HL-60/S4 treated with retinoic acid at 250 ng/mL for 4 days and 3 days (cell line): ENCODE measurements around the gene UBE2E2.

Experiments used
- in situ Hi-C: fragments of 300-500 bp; cut with MboI; formaldehyde crosslinking; loops from 2 replicates; pipeline ENCODE4 v1.7.0; 2022; ENCODE audit warnings: low sequenced_read_pairs

Gene UBE2E2

DNA sequence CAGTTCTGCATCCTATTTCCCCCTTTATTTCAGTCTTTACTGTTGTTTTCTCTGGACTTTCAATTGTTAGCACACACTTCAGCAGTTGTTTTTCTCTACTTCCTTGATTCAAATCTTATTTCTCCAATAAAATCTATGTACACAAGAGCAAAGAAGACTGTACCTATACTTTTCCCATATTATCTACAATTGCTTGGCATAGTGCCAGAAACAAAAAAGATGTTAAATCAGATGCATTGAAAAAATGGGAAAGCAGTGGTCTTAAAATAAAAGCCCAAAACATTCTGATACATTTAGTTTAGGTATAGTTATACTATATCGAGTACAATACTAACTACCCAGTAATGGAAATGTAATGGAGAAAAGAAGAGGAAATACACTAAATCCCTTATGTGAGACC is 265.1 kb downstream of the UBE2E2 start:
- in situ Hi-C loops, result no loop called here

DNA sequence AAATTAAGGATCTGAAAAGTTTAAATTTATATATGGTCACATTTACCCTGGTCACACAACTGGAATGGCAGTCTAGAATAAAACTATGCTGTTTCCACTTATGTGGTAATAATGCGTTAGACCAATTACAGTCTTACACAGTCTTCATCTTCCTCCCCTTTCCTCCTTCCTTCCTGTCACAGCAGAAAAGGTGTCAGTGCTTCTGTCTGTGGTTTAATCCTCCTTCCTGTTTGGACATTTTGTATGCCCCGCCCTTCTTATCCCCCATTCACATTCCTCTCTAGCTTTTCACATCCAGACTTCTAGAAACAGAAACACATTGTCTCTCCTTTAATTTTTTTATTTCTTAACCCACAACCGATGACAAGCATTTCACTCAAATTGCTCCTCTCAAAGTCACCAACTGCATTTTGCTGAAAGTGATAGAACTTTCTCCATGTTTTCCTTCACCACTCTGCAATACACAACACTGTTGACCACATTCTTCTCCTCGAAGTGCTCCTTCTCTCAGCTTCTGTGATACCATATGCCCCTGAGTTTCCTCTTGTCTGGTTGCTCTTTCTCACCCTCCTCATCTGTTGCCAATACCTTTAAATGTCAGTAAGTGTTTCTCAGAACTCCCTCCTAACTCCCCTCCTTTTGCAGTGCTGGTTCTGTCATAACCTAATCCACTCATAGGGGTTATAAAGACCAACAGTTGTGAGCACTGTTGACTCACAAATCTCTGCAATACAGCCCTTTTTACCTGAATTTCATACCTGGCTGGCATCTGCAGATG is 271.6 kb downstream of the UBE2E2 start:
- in situ Hi-C loops, result no loop called here

DNA sequence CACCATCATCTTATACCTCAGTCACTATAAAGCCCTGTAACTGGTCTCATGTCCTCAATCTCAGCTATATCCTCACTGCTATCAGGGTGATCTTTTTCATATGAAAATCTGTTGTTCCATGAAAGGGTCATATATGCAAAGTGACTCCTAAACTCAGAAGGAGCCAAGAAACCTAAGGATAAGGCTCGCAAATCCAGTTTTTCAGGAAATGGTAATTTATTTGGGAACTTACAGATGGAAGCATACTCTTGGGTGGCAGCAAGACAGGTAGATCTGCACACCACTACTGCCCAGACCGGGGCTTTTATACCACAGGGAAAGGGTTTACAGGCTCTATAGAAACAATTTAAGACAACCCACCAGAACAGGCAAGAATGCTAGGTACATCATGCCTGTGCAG is 272.3 kb downstream of the UBE2E2 start:
- in situ Hi-C loops, result no loop called here

DNA sequence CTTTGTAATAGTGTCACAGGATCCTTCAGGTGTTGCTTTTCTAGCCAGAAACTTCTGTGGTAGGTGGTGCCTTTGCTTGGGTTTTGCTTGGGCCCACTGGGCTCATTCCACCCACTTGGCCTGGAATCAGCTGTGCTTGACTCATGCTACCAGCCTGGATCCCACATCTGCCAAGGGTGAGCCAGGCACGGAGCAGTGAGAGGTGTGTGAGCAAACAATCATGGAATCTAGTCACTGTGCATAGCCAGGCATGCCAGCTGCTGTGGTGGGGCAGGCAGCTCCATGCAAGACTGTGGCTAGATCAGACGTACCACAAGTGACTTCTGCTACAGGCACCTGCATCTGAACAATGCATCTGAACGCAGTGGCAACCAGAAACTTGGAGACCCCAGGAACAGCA is 275.9 kb downstream of the UBE2E2 start:
- in situ Hi-C loops, result no loop called here

DNA sequence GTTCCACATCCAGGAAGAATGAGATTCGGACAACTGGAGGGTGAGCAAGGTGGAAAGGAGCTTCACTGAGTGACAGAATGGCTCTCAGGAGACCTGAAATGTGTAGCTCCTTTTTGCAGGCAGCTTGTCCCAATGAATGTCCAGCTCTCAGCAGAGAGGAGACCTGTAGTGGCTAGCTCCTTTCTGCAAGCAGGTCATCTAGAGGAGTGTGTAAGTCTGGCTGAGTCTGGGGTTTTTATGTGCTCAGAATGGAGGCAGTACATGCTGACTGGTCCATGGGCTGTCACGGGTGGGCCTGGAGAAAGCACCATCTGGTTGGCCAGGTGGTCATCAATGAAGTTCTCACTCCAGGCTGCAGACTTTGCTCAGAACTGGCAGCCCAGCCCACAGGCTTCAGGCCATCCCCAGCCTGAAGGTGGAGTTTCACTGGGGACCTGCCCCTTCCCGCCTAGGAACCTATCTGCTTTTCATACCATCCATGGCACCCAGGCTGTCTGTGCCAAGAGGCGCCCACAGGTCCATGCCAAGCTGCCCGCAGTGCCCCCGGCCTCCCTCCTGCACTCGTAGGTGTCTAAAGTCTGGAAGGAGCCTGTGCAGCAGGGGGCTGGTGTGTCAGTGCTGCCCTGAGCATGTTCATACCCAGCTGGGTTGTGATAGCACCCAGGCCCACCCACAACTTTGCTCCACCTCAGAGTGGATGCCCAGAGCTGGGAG is 276.6 kb downstream of the UBE2E2 start:
- in situ Hi-C loops, result no loop called here

DNA sequence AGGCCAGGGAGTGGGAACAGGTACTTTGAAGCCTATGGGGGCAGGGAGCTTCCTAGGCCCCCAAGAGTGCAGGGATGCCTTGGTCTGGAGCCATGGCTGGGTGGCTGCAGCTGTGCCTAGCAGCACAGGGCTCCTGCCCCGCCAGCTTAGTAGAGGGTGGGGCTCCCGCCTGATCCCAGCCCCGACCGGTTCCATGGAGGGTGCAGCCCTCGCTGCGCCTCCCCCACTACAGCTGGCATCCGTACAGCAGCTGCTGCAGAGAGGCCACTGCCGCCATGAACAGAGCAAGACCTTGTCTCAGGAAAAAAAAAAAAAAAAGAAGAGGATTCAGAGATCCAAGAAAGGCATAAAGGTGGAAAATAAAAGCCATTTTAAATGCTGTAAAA is 277.2 kb downstream of the UBE2E2 start:
- in situ Hi-C loops, result no loop called here

DNA sequence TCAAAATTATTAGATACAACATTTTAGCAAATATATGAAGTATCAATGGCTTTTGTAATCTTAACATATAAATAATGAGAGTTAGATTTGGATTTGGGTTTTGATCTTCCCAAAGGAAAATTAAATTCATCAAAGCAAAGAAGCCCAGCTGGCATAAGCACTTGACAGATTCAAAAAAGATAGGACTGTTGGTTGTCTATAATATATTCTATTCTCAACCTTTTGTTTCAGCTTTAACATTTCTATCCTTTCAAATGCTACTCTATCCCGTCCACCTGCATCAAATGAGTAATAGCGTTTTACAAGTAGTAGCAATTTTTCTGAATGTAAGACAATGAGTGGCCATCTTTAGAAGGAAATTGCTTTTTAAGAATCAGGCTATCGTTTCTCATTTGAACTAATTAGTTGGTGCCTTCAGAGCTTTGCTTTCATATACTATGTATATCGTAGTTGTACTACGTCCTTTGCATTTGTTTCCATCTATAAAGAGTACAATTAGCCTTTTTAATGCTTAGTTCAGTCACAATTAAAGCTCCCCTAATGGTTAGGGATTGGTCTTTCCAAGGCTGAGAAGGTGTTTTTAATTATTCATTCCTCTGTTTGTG is 278.0 kb downstream of the UBE2E2 start:
- in situ Hi-C loops, result no loop called here

DNA sequence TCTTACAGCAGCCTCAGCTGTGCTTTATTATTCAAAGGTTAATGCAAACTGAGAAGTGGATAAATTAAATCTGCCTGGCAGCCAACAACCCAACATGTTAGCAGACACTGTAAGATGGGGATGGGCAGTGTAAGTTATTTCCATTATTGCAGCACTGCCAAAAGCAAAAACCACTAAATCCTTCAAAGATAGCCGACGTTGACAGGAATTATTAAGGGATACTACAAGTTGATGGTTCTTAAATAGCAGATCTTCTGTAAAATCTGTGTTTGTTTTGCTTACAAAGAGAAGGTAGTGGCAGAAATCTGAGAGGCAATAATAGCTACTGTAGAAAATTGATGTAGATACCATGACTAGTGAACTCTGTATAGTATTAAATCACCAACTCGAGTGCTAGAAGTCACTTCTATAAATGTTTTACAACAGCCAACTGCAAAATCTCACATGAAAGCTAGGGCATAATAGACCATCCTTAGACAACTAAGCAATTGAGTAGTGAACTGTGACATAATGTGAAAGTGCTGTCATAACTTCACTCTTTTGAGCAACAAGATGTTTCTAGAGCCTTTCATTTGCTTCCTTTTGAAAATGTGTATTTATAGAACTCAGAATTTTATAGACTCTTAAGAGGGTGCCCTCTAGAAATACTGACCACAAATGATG is 278.6 kb downstream of the UBE2E2 start:
- in situ Hi-C loops, result no loop called here

DNA sequence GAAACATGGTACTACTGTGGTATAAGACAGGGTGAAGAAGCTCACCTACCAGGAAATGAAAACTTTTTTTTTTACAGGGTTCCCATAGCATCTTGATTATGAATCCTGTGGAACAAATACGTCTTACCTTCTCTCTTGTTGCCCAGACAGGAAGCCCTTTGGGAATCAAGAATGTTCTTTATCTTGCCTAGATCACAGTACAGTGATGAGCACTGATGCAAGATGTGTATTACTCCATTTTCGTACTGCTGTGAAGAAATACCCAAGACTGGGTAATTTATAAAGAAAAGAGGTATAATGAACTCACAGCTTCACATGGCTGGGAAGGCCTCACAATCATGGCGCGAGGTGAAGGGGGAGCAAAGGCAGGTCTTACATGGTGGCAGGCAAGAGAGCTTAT is 281.3 kb downstream of the UBE2E2 start:
- in situ Hi-C loops, result no loop called here

DNA sequence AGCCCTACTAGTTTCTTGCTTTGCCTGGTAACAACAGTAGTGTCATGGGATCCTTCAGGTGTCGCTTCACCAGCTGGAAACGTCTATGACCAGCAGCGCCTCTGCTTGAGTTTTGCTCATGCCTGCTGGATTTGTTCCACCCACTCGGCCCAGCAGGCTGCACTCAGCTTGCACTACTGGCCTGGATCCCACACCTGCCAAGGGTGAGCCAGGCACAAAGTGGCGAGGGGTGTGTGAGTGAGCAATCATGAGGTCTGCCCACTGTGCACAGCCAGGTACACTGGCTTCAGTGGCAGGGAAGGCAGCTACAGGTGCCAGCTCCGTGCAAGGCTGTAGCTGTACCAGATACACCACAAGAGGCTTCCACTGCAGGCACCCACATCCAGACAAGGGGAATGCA is 282.8 kb downstream of the UBE2E2 start:
- in situ Hi-C loops, result no loop called here

DNA sequence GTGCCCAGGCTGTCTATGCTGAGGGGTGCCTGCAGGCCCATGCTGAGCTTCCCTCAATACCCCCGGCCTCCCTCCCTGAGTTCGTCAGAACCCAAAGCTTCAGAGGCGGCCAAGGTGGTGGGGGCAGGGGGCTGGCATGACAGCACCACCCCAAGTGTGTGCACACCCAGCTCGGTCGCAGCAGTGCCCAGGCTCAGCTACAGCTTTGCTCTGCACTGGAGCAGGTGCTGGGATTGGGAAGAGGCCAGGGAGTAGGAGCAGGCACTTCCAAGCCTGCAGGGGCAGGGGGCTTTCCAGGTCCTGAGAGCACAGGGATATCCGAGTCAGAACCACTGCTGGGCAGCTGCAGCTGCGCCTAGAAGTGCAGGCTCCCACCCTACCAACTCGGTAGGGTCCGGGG is 283.9 kb downstream of the UBE2E2 start:
- in situ Hi-C loops, result no loop called here

DNA sequence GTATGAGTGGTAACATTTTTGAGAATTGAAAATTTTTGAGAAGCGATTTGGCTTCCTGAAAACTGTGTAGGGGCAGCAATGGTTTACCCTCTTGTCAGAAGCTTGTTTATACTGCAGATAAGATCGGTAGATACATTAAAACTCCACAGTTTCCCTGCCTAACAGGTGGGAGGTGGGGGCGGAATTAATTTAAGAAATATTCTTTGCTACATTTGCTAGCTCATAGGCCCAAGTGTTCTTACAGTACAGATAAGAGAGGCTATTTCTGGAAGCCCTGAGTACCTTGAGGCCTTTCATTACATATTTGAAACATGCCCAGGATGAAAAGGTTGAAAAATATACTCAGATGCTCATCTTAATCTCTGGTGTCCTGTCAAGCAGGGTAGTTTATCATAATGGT is 285.5 kb downstream of the UBE2E2 start:
- in situ Hi-C loops, result no loop called here

DNA sequence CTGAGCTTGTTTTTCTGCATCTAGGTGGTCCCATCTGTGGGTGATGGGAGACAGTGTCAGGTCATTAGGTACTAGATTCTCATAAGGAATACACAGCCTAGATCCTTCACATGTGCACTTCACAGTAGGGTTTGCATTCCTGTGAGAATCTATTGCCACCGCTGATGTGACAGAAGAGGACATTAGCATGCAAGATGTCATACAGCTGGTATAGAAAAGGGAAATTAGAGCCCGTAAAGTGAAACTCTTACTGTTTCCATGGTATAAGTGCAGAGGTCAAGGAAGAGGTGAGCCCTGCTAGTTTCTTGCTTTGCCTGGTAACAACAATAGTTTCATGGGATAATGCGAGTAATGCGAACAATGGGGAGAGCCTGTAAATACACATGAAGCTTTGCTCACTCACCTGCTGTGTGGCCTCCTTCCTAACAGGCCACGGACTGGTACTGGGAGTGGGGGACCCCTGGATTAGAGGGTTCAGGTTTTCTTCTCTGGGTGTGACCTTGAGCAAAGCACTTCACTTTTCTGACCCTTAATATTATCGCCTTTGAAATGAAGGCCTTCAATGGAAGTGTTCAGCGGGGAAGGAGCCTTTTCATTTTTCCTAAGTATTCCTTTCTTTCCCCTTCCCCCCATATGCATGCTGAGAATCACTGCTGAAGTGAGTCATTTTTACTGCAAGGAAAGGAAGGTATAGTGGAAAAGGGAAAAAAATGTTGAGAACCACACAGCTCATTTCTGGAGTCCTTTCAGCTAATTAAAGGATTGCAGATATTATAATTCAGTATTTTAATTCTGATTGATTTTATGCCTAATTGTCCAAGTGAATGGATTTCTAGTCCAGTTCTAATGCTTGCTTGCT is 286.4 kb downstream of the UBE2E2 start:
- in situ Hi-C loops, result no loop called here

DNA sequence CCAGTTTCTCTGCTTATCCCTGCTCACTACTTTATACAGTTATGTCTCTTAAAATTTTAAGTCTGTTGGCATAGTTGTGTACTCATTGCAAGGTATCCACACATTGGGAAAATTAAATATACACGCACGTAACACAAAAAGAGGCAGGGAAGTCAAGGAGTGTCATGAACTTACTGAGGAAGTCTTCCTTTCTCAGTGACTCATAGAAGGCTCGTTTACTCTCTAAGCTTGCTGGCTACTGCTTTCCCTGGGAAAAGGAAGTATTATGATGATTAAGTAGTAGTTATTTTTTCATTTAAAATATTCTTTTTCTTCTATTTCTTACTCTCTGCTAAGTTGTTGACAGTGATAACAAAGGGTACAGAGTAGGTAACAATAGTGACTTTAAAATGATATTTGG is 287.3 kb downstream of the UBE2E2 start:
- in situ Hi-C loops, result no loop called here

DNA sequence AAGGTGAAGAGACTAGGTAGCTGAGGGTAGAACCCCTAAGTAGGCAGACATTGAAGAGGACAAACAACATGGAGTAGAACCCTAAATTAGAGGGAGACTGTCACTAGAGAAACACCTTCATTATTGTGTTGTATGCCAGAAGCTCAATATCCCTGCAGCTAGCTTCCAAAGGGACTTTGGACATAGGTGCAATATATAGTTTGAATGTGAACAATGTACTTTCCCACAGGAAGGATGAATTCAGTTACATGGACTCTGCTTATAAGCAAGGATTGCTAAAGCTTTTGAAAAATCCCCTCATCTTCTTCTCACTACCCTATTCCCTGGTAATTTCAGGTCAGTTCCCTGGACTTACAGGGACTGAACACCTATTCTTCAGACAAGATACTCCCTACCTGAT is 288.9 kb downstream of the UBE2E2 start:
- in situ Hi-C loops, result no loop called here

DNA sequence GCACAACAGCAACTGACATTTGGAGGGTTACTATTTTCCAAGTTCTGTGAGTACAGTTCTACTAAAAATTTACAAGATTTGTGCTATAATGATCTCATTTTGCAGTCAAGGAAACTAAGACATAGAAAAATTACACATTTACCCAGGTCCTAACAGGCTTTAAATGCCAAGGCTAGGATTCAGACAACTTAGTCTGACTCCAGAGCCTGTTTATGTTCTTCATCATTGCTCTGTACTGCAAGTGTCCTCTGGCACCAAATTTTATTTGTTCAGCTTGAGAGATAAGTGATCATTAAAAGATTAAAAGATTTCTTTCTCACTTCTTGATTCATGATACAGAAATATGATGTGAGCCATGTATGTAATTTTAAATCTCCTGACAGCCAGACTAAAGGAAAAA is 290.8 kb downstream of the UBE2E2 start:
- in situ Hi-C loops, result no loop called here

DNA sequence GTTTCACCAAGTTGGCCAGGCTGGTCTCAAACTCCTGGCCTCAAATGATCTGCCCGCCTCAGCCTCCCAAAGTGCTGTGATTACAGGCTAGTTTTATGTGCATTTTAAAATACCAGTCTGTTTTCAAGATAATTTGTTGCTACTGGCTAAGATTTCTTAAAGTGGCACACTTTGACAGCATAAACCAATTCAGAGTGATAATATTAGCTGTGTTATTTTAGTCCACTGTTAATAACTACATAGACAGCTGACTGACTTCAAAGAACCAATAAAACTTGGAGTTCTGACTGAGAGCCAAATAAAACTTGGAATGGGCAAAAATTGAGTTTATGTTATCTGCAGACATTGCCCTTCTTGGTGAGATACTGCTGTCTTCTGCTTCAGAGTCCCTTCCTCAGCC is 291.8 kb downstream of the UBE2E2 start:
- in situ Hi-C loops, result no loop called here

DNA sequence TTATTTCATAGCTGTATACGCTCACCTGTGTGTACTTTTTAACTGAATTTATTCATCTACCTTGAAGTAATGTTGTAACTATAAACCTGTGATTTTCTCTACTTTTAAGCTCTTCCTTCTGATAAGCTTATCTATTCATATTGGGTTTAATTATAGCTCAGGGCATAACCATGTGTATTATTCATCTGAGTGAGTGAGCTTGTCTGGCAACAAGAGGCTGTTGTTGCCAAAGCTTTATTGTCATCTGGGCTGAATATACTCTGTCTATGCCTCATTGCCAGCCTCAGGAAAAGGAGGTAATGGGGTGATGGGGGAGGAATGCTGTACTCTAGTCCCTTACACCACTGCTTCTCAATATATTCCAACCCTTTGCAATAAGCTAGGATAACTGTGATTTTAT is 292.4 kb downstream of the UBE2E2 start:
- in situ Hi-C loops, result no loop called here

DNA sequence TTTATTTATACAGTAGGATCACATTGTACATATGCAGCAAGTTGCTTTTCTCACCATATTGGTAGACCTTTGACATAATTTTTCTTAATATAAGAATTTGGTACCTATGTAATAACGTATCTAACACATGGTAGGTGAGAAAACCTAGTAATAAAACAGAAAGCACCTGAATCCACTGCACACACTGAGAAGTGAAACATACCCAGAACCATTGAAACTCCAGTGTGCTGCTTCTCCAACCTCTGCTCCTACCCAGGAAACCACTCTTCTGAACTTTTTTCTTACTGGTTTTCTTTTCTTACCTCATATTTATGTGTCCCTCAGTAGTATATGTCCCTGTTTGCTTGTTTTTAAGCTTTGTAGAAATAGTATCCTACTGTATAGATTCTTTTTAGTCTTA is 293.0 kb downstream of the UBE2E2 start:
- in situ Hi-C loops, result no loop called here

DNA sequence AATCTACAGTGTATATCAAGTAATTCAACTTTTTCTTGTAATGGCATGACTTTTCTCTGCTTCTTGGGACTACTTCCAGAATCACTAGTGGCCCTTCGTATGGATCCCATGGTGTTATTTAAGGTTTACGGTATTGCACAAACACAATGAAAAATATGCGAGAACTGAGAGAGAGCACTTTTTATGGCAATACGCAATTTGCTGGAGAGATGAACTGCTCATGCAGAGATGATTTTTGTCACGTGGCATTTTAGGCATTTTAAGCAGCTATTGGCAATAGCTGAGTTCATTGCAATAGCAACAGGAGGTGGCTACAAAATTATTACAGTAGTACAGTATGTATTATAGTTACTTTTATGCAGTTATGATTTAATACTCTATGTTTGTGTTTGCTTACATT is 294.0 kb downstream of the UBE2E2 start:
- in situ Hi-C loops, result no loop called here
